AG10803 (cell line): ENCODE results near the gene SUPT3H.

Experiments used
- DNase-seq: peaks from one replicate; pipeline ENCODE4 v3.0.0; 2010; ENCODE audit warnings: low read depth
- H3K4me3 ChIP-seq: 2 replicates; pipeline ENCODE4 v1.5.1; 2011; ENCODE audit warnings: mild to moderate bottlenecking, low read length, control low read depth
- TF ChIP-seq, protein P1 (sequence below): conservative IDR thresholded peaks from 2 replicates; pipeline ENCODE4 v1.5.1; 2011; ENCODE audit warnings: mild to moderate bottlenecking, low read length, control low read depth, inconsistent platforms

Gene SUPT3H

GRCh38 chr6:45081634-45082033 is 296.1 kb downstream of the SUPT3H start:
- TF ChIP-seq, protein P1, sequence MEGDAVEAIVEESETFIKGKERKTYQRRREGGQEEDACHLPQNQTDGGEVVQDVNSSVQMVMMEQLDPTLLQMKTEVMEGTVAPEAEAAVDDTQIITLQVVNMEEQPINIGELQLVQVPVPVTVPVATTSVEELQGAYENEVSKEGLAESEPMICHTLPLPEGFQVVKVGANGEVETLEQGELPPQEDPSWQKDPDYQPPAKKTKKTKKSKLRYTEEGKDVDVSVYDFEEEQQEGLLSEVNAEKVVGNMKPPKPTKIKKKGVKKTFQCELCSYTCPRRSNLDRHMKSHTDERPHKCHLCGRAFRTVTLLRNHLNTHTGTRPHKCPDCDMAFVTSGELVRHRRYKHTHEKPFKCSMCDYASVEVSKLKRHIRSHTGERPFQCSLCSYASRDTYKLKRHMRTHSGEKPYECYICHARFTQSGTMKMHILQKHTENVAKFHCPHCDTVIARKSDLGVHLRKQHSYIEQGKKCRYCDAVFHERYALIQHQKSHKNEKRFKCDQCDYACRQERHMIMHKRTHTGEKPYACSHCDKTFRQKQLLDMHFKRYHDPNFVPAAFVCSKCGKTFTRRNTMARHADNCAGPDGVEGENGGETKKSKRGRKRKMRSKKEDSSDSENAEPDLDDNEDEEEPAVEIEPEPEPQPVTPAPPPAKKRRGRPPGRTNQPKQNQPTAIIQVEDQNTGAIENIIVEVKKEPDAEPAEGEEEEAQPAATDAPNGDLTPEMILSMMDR, result no peak
- no peak for DNase-seq
- H3K4me3 ChIP-seq, result no peak overlapping the region

- no peak overlapping the region for H3K4me3 ChIP-seq
- TF ChIP-seq, protein P1, result no peak
- no peak for DNase-seq
These were observed 299.3 kb downstream of the SUPT3H start for GRCh38 chr6:45078432-45078831.

DNA sequence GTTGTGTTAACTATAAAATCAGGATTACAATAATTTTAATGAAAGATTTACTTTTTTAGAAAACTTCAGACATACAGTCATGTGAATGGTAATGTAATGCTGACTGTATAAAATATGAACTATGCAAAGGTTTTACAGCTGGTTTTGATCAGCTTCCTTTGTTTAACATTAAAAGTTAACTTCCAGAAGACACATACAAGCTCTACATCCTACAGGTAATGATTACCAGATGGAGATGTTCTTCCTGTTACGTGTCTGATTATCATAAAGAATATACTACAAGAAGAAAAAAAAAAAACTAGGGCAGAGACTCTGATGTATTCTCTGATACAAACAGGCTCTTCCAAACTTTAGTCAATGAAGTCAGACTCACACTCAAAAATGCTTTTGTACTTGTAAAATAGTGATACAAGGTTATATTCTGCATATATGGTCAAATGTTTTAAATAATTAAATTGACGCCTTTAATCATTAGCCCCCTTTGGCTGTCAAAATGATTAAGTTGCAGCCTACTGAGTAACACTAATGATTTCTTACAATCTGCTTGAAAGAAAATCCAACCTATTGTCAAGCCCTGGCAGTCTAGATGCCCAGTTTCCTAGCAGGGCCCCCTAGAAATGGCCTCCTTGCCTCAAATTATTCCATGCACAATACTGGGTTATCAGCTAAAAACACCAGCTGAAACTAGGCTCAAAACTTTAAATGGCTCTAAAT is 301.4 kb downstream of the SUPT3H start:
- DNase-seq, result peak; percentile 51
- TF ChIP-seq, protein P1, result no peak

DNA sequence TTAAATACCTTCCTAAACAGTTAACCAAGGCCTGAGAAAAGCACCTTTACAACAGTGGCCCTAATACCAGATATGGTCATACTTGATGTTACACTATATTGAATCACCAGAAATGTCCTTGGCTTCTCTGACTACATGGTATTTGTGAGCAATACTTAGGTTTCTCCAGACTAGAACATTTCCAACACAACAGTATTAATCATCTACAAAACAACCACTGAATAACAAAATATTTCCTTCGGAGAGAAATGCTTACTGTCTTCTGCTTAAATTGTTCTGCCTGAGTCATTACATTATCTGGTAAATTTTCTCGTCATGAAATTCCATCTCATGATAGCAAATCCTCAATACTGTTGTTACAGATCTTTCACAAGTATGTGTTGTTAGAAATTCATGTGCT is 302.5 kb downstream of the SUPT3H start:
- no peak overlapping the region for H3K4me3 ChIP-seq

More for the DNA sequence above, 301.4 kb downstream of the SUPT3H start:
- H3K4me3 ChIP-seq, result no peak overlapping the region

GRCh38 chr6:45074439-45074838 is 303.3 kb downstream of the SUPT3H start:
- no peak overlapping the region for H3K4me3 ChIP-seq
- DNase-seq, result peak; percentile 8
- TF ChIP-seq, protein P1, result no peak

More for the DNA sequence above, 302.5 kb downstream of the SUPT3H start:
- DNase-seq, result peak; percentile 97
- TF ChIP-seq, protein P1, result no peak

DNA sequence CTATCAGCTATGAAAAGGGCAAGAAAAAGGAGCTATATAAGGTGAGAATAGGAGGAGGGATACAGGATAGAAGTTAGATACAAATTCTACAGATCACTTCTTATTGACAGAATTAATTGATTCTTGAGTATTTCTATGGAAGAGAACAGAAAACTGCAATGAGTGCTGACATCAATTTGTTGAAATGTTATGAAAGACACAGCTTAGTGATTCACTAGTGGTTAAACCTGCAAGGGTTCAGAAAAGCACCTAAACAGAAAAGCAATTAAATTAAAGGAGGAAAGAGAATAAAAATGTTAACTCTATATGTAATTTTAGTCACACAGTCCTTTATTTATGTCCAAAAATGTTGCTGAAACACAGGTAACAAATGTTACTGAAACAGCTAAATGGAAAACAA is 304.0 kb downstream of the SUPT3H start:
- DNase-seq, result peak; percentile 13
- no peak overlapping the region for H3K4me3 ChIP-seq
- TF ChIP-seq, protein P1, result no peak

- TF ChIP-seq, protein P1, result no peak
- no peak for DNase-seq
- no peak overlapping the region for H3K4me3 ChIP-seq
These were observed 305.1 kb downstream of the SUPT3H start for GRCh38 chr6:45072673-45073072.
